ENCODE measurements around the gene PLEKHM2.

Gene PLEKHM2

DNA sequence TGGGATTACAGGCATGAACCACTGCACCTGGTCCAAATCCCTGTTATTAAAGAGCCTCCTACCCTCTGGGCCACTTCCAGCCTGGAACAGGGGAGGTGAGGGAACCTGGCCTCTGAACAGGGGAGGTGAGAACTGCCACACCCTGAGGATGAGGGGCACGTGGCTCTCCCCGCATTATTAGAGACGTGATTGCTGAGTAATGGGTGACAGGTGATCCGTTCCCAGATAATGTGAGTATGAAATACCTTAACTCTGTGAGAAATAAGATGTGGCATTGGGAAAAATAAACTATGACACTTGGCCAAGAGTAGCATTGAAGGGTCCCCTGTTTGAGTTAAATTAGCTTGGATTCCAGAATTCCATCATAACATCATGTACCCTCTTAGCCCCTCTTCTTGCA, 38.3 kb downstream of the PLEKHM2 start:
- Histone ChIP-seq H3K27ac (ENCODE audit: low read depth, low read length) (no peak overlapping the region), H3K4me3 (ENCODE audit: low read depth in 1 of 2, low read length in 2 of 2) (no peak overlapping the region), H3K9me3 (ENCODE audit: low read length) (no peaks in the 10 kb centered on the region), H3K9ac (ENCODE audit: low read length) (no peak overlapping the region), H3K36me3 (ENCODE audit: insufficient read depth, low read length) (peaks cover 50% of the 10 kb centered on the region), H3K4me1 (ENCODE audit: insufficient read depth, low read length) (peaks cover 28% of the 10 kb centered on the region), H3K27me3 (ENCODE audit: control insufficient read depth in 1 of 2, insufficient read depth in 2 of 2, low read length in 2 of 2) (no peaks in the 10 kb centered on the region)

DNA sequence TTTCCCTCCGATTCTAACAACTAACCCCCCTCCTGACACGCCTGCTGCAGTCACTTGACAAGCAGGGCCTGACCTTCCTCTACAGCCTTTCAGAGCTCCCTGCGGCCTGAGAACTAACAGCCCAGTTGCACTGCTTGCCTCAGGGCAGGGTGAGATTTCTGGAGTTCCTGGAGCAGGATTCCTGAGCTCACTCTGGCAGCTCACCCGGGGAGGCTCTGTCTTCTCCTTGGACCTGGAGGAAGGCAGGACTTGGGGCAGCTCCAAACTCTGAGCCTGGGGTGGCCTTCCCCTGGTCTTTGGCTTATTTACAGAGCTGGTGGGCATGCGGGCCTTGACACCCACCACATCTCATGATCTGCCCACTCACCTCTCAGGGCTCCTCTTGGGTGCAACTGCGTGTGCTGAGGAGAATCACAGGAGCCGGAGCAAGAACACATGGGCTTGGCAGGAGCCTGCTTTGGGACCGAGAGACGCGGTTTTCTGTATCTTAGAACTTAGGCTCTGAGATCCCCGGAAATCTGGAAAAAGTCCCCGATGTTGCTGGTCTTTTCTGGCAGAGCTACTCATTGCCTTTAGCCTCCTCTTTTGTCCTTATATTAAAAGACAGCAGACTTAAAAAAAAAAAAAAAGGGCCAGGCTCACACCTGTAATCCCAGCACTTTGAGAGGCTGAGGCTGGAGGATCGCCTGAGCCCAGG, 38.9 kb downstream of the PLEKHM2 start:
- Histone ChIP-seq H3K9ac (ENCODE audit: low read length) (no peak overlapping the region), H3K4me3 (ENCODE audit: low read depth in 1 of 2, low read length in 2 of 2) (no peak overlapping the region), H3K27ac (ENCODE audit: low read depth, low read length) (no peak overlapping the region), H3K36me3 (ENCODE audit: insufficient read depth, low read length) (peaks cover 51% of the 10 kb centered on the region), H3K27me3 (ENCODE audit: control insufficient read depth in 1 of 2, insufficient read depth in 2 of 2, low read length in 2 of 2) (no peaks in the 10 kb centered on the region), H3K4me1 (ENCODE audit: insufficient read depth, low read length) (peaks cover 22% of the 10 kb centered on the region), H3K9me3 (ENCODE audit: low read length) (no peaks in the 10 kb centered on the region)

DNA sequence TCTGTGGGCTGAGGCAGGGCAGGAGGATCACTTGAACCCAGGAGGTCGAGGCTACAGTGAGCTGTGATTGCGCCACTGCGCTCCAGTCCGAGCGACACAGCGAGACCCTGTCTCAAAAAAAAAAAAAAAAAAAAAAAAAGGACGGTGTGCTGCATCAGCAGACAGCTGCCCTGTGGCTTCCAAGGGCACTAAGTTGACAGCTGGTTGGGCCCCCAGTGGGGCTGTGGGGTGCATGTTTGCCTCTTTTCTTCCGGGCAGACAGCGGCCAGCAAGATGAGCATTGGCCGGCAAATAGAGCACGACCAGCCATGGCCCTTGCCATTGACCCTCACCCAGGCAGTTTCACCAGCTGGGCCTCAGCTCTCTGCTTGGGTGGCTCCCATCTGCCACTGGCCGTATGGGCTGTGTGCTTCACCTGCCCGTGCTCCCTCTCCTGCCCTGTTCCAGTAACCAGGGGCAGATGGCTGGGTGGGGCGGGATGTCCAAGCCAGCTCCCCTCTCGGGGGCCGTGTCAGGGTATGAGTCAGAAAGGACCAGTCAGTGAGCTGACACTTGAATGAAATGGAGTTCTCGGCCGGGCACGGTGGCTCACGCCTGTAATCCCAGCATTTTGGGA, 39.6 kb downstream of the PLEKHM2 start:
- Histone ChIP-seq H3K9me3 (ENCODE audit: low read length) (no peaks in the 10 kb centered on the region), H3K4me3 (ENCODE audit: low read depth in 1 of 2, low read length in 2 of 2) (no peak overlapping the region), H3K9ac (ENCODE audit: low read length) (no peak overlapping the region), H3K4me1 (ENCODE audit: insufficient read depth, low read length) (peaks cover 16% of the 10 kb centered on the region), H3K27ac (ENCODE audit: low read depth, low read length) (no peak overlapping the region), H3K36me3 (ENCODE audit: insufficient read depth, low read length) (peaks cover 54% of the 10 kb centered on the region), H3K27me3 (ENCODE audit: control insufficient read depth in 1 of 2, insufficient read depth in 2 of 2, low read length in 2 of 2) (no peaks in the 10 kb centered on the region)

DNA sequence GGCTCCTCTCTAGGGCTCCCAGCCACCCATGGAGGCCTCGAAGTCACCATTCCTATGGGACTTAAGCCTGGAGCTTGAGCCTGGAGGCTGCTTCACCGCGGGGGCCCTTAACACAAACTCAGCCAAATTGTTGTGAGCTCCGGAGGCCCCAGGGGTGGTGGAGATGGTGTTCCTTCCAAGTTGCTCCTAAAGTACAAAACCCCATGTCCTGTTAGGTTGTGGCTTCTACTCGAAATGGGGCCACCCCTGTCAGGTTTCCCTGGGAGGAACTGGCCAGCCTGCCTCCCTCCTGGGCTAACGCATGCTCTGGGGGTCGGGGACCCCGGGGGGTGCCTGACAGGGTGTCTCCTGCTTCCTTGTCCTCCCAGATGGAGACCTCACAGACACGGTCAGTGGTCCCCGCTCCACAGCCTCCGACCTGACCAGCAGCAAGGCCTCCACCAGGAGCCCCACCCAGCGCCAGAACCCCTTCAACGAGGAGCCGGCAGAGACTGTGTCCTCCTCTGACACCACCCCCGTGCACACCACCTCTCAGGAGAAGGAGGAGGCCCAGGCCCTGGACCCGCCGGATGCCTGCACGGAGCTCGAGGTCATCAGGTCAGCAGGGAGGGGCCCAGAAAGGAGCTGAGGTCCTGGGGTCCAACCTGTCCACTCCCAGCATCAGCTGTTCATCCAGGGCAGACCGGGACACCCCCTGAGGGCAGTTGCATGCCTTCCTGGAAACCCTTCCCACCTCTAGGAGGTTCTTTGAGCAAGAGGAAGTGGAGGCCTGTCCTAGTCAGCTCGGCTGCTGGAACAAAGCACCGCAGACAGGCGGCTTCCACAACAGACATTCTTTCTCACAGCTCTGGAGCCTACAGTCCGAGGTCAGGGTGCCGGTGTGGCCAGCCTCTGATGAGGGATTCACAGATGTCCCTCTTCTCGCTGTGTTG, 41.1 kb downstream of the PLEKHM2 start:
- Histone ChIP-seq H3K4me1 (ENCODE audit: insufficient read depth, low read length) (peaks cover 9% of the 10 kb centered on the region), H3K27ac (ENCODE audit: low read depth, low read length) (no peak overlapping the region), H3K4me3 (ENCODE audit: low read depth in 1 of 2, low read length in 2 of 2) (no peak overlapping the region), H3K9ac (ENCODE audit: low read length) (no peak overlapping the region), H3K9me3 (ENCODE audit: low read length) (no peaks in the 10 kb centered on the region), H3K27me3 (ENCODE audit: control insufficient read depth in 1 of 2, insufficient read depth in 2 of 2, low read length in 2 of 2) (no peaks in the 10 kb centered on the region), H3K36me3 (ENCODE audit: insufficient read depth, low read length) (peaks cover 56% of the 10 kb centered on the region)

DNA sequence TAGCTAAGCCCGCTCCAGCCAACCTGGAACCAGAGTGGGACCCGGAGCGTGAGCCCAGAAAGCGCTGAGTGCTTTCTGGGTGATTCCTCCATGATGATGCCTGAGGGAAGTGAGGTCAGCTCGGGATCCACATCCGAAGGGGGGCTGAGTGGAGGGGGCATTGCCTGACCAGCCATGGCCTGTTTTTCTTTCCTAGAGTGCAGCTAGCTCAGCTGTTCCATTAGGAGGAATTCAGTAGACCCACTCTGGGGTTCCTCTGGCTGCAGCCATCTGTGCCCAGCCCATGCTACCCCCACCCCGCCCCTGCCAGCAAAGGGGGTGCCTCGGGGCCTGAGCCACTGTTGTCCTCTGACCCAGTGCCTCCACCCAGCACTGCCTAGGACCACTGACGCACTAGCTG, 42.4 kb downstream of the PLEKHM2 start:
- Histone ChIP-seq H3K36me3 (ENCODE audit: insufficient read depth, low read length) (peaks cover 61% of the 10 kb centered on the region), H3K4me3 (ENCODE audit: low read depth in 1 of 2, low read length in 2 of 2) (no peak overlapping the region)

DNA sequence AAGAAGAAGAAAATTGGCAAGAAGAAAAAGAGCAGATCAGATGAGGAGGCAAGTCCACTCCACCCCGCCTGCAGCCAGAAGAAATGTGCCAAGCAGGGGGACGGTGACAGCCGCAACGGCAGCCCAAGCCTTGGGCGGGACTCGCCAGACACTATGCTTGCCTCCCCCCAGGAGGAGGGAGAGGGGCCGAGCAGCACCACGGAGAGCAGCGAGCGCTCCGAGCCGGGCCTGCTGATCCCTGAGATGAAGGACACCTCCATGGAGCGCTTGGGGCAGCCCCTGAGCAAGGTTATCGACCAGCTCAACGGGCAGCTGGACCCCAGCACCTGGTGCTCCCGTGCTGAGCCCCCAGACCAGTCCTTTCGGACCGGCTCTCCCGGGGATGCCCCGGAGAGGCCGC, 42.9 kb downstream of the PLEKHM2 start:
- Histone ChIP-seq H3K36me3 (ENCODE audit: insufficient read depth, low read length) (peaks cover 66% of the 10 kb centered on the region), H3K9me3 (ENCODE audit: low read length) (no peaks in the 10 kb centered on the region), H3K27me3 (ENCODE audit: control insufficient read depth in 1 of 2, insufficient read depth in 2 of 2, low read length in 2 of 2) (no peaks in the 10 kb centered on the region), H3K4me3 (ENCODE audit: low read depth in 1 of 2, low read length in 2 of 2) (no peak overlapping the region), H3K27ac (ENCODE audit: low read depth, low read length) (no peak overlapping the region), H3K4me1 (ENCODE audit: insufficient read depth, low read length) (peaks cover 9% of the 10 kb centered on the region), H3K9ac (ENCODE audit: low read length) (no peak overlapping the region)

More for the DNA sequence above, 42.4 kb downstream of the PLEKHM2 start:
- Histone ChIP-seq H3K9me3 (ENCODE audit: low read length) (no peaks in the 10 kb centered on the region), H3K9ac (ENCODE audit: low read length) (no peak overlapping the region), H3K27ac (ENCODE audit: low read depth, low read length) (no peak overlapping the region), H3K27me3 (ENCODE audit: control insufficient read depth in 1 of 2, insufficient read depth in 2 of 2, low read length in 2 of 2) (no peaks in the 10 kb centered on the region), H3K4me1 (ENCODE audit: insufficient read depth, low read length) (peaks cover 9% of the 10 kb centered on the region)

DNA sequence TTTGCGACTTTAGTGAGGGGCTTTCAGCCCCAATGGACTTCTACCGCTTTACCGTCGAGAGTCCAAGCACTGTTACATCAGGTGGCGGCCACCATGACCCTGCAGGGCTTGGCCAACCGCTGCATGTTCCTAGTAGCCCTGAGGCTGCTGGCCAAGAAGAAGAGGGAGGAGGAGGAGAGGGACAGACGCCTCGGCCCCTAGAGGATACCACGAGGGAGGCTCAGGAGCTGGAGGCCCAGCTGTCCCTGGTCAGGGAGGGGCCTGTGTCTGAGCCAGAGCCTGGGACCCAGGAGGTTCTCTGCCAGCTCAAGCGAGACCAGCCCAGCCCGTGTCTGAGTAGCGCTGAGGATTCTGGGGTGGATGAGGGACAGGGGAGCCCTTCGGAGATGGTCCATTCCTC, 43.3 kb downstream of the PLEKHM2 start:
- Histone ChIP-seq H3K36me3 (ENCODE audit: insufficient read depth, low read length) (peaks cover 70% of the 10 kb centered on the region), H3K4me3 (ENCODE audit: low read depth in 1 of 2, low read length in 2 of 2) (no peak overlapping the region), H3K9ac (ENCODE audit: low read length) (no peak overlapping the region), H3K4me1 (ENCODE audit: insufficient read depth, low read length) (peaks cover 8% of the 10 kb centered on the region), H3K27me3 (ENCODE audit: control insufficient read depth in 1 of 2, insufficient read depth in 2 of 2, low read length in 2 of 2) (no peaks in the 10 kb centered on the region), H3K27ac (ENCODE audit: low read depth, low read length) (no peak overlapping the region), H3K9me3 (ENCODE audit: low read length) (no peaks in the 10 kb centered on the region)

DNA sequence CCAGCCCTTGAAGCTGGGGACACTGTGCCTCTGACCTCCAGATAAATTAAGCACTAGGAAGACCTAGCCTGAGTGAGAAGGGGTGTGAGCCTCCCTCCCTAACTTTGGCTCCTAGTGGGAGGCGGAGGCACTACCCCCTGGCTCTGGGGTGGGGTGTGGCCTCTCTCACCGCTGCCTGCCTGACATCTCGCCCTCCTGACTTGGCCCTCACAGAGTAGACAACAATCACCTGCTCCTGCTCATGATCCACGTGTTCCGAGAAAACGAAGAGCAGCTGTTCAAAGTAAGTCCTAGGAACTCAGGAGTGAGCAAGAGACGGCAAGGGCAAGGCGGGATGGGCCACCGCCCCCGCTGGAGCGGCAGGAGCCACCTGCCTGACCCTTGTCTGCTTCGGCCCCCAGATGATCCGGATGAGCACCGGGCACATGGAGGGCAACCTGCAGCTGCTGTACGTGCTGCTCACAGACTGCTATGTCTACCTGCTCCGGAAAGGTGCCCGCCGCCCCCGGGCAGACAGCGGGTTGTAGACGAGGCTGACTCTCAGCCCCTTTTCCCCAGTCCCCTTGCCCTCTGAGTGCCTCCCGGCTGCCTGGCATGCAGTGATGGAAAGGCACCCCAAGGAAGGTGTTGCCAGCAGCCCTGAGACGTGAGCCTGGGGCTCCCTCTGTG, 43.9 kb downstream of the PLEKHM2 start:
- H3K4me1 ChIP-seq (ENCODE audit: insufficient read depth, low read length), result peaks cover 2% of the 10 kb centered on the region
- no peaks in the 10 kb centered on the region for H3K27me3 ChIP-seq (ENCODE audit: control insufficient read depth in 1 of 2, insufficient read depth in 2 of 2, low read length in 2 of 2)
- H3K36me3 ChIP-seq (ENCODE audit: insufficient read depth, low read length), result peaks cover 75% of the 10 kb centered on the region
- H3K4me3 ChIP-seq (ENCODE audit: low read depth in 1 of 2, low read length in 2 of 2), result no peak overlapping the region
- no peak overlapping the region for H3K9ac ChIP-seq (ENCODE audit: low read length)
- H3K9me3 ChIP-seq (ENCODE audit: low read length), result no peaks in the 10 kb centered on the region
- no peak overlapping the region for H3K27ac ChIP-seq (ENCODE audit: low read depth, low read length)

DNA sequence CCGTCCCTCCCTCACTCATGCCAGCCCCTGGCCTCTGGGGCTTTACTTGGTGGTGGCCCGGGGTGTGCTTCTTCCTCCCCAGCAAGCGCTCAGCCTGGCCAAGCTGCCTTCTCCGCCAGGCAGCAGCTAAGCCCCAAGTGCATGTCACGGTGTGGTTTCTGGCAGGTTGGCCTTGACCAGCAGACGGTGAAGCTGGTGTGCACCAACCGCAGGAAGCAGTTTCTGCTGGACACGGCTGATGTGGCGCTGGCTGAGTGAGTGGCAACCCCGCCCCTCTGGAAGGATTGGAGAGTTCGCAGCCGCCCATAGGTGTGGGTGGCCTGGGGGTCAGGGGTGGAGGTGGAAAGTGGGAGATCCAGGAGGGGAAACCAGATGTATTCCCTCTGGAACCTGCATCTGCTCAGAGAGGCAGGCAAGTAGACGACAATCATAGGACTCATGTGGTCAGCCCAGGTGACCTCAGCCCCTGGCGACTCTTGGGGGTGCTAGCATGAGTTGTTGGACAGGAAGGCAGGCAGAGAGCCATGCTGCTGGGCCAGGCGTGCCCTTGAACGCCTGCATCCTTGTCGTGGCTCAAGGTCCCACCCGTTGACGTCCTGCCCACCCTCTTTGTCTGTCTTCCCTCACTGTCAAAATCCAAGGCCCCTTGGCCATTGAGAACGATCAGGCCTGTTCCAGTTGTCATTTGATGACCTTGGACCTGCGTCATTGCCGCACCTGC, 45.0 kb downstream of the PLEKHM2 start:
- Histone ChIP-seq H3K4me3 (ENCODE audit: low read depth in 1 of 2, low read length in 2 of 2) (no peak overlapping the region), H3K27ac (ENCODE audit: low read depth, low read length) (no peak overlapping the region), H3K4me1 (ENCODE audit: insufficient read depth, low read length) (no peaks in the 10 kb centered on the region), H3K9ac (ENCODE audit: low read length) (no peak overlapping the region), H3K27me3 (ENCODE audit: control insufficient read depth in 1 of 2, insufficient read depth in 2 of 2, low read length in 2 of 2) (no peaks in the 10 kb centered on the region), H3K9me3 (ENCODE audit: low read length) (no peaks in the 10 kb centered on the region), H3K36me3 (ENCODE audit: insufficient read depth, low read length) (peaks cover 86% of the 10 kb centered on the region)

DNA sequence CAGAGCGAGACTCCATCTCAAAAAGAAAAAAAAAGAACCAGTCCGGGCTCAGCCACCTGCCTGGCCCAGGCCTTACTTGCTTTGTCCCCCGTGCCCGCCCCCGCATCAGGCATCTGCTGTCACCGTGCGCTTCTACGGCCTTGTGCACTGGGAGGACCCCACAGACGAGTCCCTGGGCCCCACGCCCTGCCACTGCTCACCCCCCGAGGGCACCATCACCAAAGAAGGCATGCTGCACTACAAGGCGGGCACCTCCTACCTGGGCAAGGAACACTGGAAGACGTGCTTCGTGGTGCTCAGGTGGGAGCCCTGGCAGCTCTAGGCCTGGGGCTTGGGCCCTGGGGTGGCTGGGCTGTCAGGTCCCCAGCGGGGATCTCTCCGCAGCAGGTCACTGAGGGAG, 46.3 kb downstream of the PLEKHM2 start:
- no peaks in the 10 kb centered on the region for H3K9me3 ChIP-seq (ENCODE audit: low read length)
- no peaks in the 10 kb centered on the region for H3K27me3 ChIP-seq (ENCODE audit: control insufficient read depth in 1 of 2, insufficient read depth in 2 of 2, low read length in 2 of 2)
- H3K27ac ChIP-seq (ENCODE audit: low read depth, low read length), result no peak overlapping the region
- H3K36me3 ChIP-seq (ENCODE audit: insufficient read depth, low read length), result peaks cover 89% of the 10 kb centered on the region
- peaks cover 1% of the 10 kb centered on the region for H3K4me1 ChIP-seq (ENCODE audit: insufficient read depth, low read length)
- H3K4me3 ChIP-seq (ENCODE audit: low read depth in 1 of 2, low read length in 2 of 2), result no peak overlapping the region
- no peak overlapping the region for H3K9ac ChIP-seq (ENCODE audit: low read length)
